Calu3 (cell line): Measurements from ENCODE around the gene IL1RL1. TPM values are rescaled to one million over a fixed set of nuclear protein-coding genes. Genes with fewer than 3 reads are reported as not detected.

ENCODE experiments used
- BruUV-seq: library from RNA; stranded (reverse); fragments of 400-500 nt; replicated peaks from 2 replicates; lab custom pipeline; 2021; lab: Mats Ljungman, UMichigan
- CTCF ChIA-PET: fragments of 300-600 bp; sonication (Branson Sonifier 250); formaldehyde crosslinking; loops from one replicate; lab custom pipeline; 2022; ENCODE audit warnings: antibody characterized with exemption; lab: Charles Lee
- DNase-seq: peaks from one replicate; pipeline ENCODE4 v3.0.0; 2022
- H3K27ac Mint-ChIP-seq: one replicate; pipeline ENCODE4 v1.8.0; 2022; ENCODE audit warnings: mixed read lengths; ENCODE audit not compliant: unreplicated experiment
- H3K27me3 Mint-ChIP-seq: one replicate; pipeline ENCODE4 v1.8.0; 2022; ENCODE audit warnings: mixed read lengths; ENCODE audit not compliant: unreplicated experiment
- H3K36me3 Mint-ChIP-seq: one replicate; pipeline ENCODE4 v1.8.0; 2022; ENCODE audit warnings: mild to moderate bottlenecking, moderate library complexity, mixed read lengths; ENCODE audit not compliant: insufficient read depth, unreplicated experiment
- H3K4me1 Mint-ChIP-seq: one replicate; pipeline ENCODE4 v1.8.0; 2022; ENCODE audit warnings: mild to moderate bottlenecking, low read depth, mixed read lengths; ENCODE audit not compliant: unreplicated experiment
- H3K4me3 Mint-ChIP-seq: one replicate; pipeline ENCODE4 v1.8.0; 2022; ENCODE audit warnings: mild to moderate bottlenecking, low read depth, moderate library complexity, mixed read lengths; ENCODE audit not compliant: unreplicated experiment
- H3K9me3 Mint-ChIP-seq: one replicate; pipeline ENCODE4 v1.8.0; 2022; ENCODE audit warnings: low read depth, mixed read lengths; ENCODE audit not compliant: unreplicated experiment
- CTCF ChIP-seq: fragments of 200-600 bp; IDR thresholded peaks from one replicate; pipeline ENCODE4 v1.8.0; 2022; ENCODE audit warnings: antibody characterized with exemption; ENCODE audit not compliant: unreplicated experiment
- intact Hi-C: fragments of 100-400 bp; cut with micrococcal nuclease; formaldehyde crosslinking; loops from one replicate; pipeline ENCODE4 v1.10.0; 2022; ENCODE audit not compliant: unreplicated experiment
- total RNA-seq: library from RNA; stranded (reverse); gene quantifications from 2 replicates; pipeline ENCODE4 v1.2.3, GENCODE V29; 2022

IL1RL1 gene
- total RNA-seq, 1 experiment from 2014 or later = not detected

GRCh38 chr2:102297891-102298290 is 13.5 kb upstream of the IL1RL1 start:
- H3K27ac Mint-ChIP-seq = no peak overlapping the region
- H3K36me3 Mint-ChIP-seq = no peaks in the 10 kb centered on the region
- no peak overlapping the region for H3K4me3 Mint-ChIP-seq
- intact Hi-C loops = no loop called here
- H3K9me3 Mint-ChIP-seq = no peaks in the 10 kb centered on the region
- no TSS peak for BruUV-seq
- H3K4me1 Mint-ChIP-seq = no peaks in the 10 kb centered on the region
- DNase-seq = no peak
- TF ChIP-seq CTCF = no peak
- CTCF ChIA-PET = no interaction called here
- H3K27me3 Mint-ChIP-seq = peaks cover 39% of the 10 kb centered on the region

GRCh38 chr2:102301867-102302362 is 9.4 kb upstream of the IL1RL1 start:
- no peak overlapping the region for H3K27ac Mint-ChIP-seq
- no peak for TF ChIP-seq CTCF
- BruUV-seq = no TSS peak
- intact Hi-C loops = no loop called here
- CTCF ChIA-PET = interaction anchor here (0.5 to 1.3 kb wide), 2 partner anchors 8 to 26 kb away, joined by 4 to 5 read pairs; no protein-coding TSS in a partner anchor
- H3K9me3 Mint-ChIP-seq = no peaks in the 10 kb centered on the region
- no peaks in the 10 kb centered on the region for H3K36me3 Mint-ChIP-seq
- peaks cover 50% of the 10 kb centered on the region for H3K27me3 Mint-ChIP-seq
- no peaks in the 10 kb centered on the region for H3K4me1 Mint-ChIP-seq
- no peak for DNase-seq
- H3K4me3 Mint-ChIP-seq = no peak overlapping the region

DNA sequence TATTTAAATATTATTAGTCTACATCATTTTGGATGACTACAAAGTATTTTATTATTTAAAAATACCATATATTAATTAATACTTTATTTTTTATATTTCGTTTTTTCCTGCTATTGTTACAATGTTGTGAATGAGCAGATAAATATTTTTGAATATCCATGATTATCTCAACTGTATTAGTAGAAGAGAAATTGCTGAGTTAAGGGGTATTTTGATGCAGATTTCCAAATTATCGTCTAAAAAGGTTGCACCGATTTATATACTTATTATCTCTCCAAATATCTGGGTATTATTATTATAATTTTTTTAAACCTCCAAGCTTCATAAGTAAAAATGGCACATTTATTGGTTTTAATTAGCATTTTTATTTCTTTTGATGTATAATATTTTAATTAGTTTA is 8.9 kb upstream of the IL1RL1 start:
- TF ChIP-seq CTCF = no peak
- intact Hi-C loops = no loop called here
- DNase-seq = no peak
- BruUV-seq = no TSS peak
- CTCF ChIA-PET = interaction anchor here (1.3 kb wide), 1 partner anchor 9 kb away, joined by 4 read pairs; no protein-coding TSS in a partner anchor
- H3K9me3 Mint-ChIP-seq = no peaks in the 10 kb centered on the region
- H3K27me3 Mint-ChIP-seq = peaks cover 50% of the 10 kb centered on the region
- H3K4me3 Mint-ChIP-seq = no peak overlapping the region
- H3K36me3 Mint-ChIP-seq = no peaks in the 10 kb centered on the region
- no peaks in the 10 kb centered on the region for H3K4me1 Mint-ChIP-seq
- no peak overlapping the region for H3K27ac Mint-ChIP-seq

DNA sequence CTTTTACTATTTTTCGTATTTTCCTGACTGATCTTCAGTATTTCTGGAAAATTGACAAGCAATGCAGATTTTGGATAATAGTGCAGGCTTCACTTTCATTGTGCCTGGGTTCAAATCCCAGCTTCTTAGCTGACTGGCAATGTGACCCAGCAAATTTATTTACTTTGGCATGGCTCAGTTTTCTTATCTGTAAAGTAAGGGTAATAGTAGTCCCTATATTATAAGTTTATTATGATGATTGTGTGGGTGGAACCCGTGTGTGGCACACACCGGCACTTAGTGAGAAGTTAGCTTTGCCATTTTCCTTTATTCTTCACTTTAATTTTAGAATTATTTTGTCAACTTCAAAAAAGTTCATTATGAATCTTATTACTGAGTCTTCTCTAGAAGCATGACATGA is 7.8 kb upstream of the IL1RL1 start:
- H3K36me3 Mint-ChIP-seq = no peaks in the 10 kb centered on the region
- no peaks in the 10 kb centered on the region for H3K9me3 Mint-ChIP-seq
- peaks cover 50% of the 10 kb centered on the region for H3K27me3 Mint-ChIP-seq
- CTCF ChIA-PET = no interaction called here
- no peaks in the 10 kb centered on the region for H3K4me1 Mint-ChIP-seq
- H3K4me3 Mint-ChIP-seq = no peak overlapping the region
- intact Hi-C loops = no loop called here
- no TSS peak for BruUV-seq
- TF ChIP-seq CTCF = no peak
- no peak overlapping the region for H3K27ac Mint-ChIP-seq
- DNase-seq = no peak
